Activated T-cell treated with anti-CD3 and anti-CD28 coated beads for 24 hours (primary cell): ENCODE results near the gene PLXNC1.

ENCODE experiments used
- DNase-seq: peaks from one replicate; pipeline ENCODE4 v3.0.0-alpha.2; 2020; ENCODE audit warnings: low read depth

PLXNC1 gene

DNA sequence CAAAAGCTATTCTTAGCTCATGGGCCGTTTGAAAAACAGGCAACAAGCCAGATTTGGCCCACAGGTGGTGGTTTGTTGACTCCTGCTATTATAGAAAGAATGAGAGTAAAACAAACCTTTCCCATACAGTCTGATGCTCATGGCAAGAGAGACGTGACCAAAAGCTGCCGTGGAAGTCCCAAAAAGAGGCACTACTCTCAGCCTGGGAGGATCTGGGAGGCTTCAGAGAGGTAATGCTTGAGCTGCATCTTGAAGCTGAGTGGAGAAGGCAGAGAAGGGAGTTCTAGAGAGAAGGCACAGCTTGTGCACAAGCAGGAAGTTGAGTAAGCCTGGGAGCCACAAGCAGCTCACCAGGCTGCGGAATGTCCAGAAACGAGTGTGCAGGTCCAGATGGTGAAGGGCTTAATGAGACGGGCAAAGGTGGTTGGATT is 9.6 kb downstream of the PLXNC1 start:
- DNase-seq, result no peak

DNA sequence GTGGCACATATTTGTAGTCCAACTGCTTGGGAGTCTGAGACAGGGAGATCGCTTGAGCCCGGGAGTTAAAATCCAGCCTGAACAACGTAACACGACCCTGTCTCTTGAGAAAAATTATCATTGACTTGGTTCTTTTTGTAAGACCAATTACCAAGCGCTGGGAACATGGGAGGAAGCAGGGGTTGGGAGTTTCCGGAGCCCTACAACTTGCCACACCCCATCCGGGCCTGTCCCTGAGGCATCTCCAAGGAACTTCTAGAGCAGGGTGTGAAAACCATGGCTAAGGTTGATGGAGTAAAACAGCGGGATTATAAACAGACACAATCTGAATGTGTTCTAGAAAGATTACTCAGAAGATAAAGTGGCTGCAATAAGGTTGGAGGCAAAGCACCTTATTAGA is 10.3 kb downstream of the PLXNC1 start:
- DNase-seq, result no peak

DNA sequence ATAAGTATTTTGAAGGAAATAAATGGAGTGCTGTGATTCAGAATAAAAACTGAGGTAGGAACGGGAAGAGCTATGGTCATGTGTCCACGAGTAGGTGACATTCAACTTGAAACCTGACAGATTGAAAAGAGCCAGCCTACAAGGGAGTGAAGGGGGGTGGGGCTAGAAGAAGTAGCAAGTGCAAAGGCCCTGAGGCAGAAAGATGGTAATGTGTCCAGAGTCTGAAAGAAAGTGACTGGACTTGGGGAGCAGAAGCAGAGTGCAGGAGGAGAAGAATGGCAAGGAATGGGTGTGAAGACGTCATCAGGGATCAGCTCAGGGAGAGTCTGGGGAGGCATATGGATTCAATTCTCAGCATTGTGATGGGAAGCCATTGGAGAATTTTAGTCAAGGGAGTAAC is 13.7 kb downstream of the PLXNC1 start:
- DNase-seq, result no peak

DNA sequence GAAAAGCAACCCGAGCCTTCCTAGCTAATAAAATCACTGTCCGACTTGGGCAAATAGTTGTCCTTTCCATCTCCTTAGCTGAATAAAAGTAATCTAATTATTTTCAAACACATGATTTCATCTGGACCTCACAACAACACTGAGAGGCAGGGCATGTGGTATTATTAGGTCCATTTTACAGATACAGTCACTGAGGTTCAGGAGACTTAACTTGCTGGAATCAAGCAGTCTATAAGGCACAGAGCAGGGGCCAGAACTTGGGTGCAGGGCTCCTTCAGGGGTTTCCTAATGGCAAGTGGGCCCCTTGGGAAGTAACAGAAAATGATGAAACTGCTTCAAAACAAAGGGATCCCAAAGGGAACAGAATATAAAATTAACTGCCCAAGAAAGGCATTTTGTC is 15.5 kb downstream of the PLXNC1 start:
- DNase-seq, result no peak

DNA sequence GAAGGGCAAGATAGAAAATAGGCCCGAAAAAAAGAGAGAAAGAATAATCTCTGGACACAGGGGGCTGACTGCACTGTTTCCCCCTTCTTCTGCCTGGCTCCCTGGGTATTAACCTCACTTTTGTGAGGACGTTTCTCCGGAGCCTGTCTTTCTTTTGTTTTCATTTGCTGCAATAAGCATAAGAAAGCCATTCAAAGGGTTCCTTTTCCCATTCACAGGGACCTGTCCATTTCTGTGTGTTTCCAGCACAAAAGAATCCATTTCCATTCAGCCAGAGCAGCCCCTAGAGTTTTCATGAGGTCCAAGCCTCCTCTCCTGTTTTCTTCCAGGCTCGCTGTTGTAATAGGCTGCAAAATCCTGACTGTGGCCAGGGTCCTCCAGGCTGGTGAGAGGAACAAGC is 16.8 kb downstream of the PLXNC1 start:
- DNase-seq, result no peak

DNA sequence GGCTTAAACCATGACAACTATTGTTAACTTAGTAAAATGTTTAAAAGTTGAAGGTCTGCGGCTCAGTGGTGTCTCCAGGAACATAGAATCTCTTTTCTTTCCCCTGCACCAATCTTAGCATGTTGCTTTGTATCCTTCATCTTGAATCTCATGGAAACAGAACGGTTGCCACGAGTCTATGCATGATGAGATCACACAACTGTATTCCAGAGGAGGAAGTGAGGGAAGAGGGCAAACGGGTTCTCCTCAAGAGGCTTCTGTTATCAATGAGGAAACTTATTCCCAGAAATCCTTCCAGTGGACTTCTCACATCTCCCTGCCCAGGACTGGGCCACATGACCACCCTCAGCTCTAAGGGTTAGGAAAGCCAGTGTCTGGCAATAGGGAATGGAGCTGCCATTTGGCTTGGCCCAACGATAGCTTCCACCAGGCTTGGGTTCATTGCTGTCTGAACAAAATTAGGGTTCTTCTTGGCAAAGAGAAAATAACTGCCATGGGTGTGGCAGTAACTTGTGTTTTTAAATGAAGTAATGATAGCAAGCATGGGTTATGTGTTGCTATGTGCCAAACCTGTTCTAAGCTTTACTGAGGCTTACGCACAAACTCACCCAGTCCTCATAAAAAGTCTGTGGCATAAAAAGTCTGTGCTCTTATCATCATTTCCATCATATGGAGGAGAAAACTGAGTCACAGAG is 17.4 kb downstream of the PLXNC1 start:
- DNase-seq, result no peak

DNA sequence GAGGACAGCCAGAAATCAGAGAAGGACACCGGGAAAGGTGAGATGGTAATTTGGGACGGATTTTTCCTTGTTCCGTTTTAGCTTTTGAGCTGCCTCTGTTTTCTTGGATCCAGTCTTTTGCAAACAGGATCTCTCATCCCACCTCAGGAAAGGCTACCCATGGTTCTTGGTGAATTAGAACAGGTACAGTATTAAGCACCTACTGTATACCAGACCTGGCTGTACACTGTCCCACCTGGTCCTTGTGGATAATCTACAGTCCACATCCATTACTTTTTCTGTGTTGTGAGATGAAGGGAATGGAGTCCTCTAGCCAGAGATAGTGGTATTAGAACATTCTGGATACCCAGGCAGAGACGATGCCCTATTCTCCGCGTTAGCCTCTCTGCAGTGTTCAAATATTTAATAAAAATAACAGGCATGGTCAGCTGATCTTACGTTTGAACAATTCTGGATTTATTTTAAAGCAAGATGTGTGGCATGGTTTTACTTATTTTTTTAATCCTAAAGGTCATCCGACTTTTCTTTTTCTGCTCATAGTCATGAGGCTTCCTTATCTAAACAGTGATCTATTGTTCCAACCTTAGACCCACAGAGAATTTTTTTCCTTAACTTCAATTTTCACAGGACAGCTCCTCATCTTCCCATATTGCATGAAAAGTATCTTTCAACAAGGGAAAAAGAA is 18.8 kb downstream of the PLXNC1 start:
- DNase-seq, result no peak

DNA sequence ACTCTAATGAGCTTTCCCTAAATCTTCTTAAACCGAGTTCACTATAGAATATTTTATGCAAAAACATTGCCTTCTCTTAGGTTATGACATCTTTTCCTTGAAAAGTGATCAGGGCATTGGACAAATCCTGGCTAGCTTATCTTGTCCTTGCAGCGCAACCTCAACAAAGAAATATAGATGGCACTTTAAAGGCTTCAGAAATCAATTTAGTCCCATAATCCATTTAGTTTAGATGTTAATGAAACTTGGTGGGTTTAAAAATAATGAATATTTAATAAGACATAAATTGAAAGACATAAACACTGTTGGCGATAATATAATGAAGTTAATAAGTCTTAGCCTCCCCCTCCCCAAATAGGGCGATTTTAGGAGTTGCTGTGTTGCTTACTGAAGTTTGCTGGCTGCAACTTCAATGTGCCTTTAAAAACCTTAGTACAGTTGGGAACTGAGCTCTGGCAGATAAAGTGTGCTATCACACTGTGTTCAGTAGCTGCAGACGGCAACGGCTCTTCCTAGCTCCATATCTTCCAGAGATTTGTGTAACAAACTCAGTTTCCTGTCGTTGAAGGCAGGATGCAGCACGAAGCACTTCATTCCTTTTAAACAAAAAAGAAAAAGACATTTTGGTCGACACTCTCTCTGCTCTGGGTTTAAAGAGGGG is 19.5 kb downstream of the PLXNC1 start:
- DNase-seq, result no peak

DNA sequence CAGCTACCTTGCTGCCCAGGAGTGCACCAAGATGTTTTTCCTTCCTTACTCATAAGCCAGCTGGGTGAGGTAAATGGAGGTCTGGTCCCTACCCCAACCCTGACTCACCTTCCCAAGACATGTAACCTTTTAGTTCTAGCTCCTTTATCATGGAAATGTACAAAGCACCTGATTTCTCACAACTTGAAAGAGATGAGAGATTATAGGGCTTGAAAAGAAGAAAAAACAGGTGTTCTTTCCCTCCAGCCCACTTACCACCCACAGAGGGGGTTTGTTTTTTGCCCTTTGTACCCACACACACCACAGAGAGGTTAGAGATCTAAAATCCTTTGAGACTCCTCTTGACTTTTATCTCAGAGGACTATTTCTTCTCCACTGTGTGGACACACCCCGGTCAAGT is 21.1 kb downstream of the PLXNC1 start:
- no peak for DNase-seq

DNA sequence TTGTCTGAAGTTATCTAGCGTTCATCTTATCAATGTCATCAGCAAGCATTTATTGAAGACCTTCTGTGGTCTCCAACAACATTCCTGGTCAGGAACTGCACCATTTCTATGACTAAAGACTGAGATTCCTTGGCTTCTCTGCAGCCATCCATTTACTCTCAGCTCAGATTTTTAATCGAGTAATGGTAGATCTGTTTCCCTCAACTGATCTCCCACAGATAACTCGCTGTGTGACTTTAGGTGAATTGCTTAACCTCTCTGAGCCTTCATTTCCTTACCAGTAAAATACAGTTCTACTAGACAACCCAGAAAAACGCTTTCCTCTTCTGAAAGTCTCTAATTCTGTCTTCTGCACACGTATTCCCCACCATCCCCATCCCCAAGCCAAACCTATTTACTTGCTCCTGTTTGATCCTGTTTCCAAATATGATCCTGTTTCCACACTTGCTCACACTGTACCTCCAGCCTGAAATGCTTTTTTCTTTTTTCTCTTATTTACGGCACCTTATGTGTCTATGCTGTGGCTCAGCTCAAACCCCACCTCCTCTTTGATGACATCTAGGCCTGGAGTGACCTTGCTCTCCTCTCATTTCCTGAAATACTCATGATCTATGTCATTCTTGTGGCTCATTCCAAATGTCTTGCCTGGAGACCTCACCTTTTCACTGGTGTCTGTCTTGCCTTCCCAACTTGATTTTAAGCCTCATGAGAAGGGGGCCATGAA is 21.8 kb downstream of the PLXNC1 start:
- DNase-seq, result no peak

DNA sequence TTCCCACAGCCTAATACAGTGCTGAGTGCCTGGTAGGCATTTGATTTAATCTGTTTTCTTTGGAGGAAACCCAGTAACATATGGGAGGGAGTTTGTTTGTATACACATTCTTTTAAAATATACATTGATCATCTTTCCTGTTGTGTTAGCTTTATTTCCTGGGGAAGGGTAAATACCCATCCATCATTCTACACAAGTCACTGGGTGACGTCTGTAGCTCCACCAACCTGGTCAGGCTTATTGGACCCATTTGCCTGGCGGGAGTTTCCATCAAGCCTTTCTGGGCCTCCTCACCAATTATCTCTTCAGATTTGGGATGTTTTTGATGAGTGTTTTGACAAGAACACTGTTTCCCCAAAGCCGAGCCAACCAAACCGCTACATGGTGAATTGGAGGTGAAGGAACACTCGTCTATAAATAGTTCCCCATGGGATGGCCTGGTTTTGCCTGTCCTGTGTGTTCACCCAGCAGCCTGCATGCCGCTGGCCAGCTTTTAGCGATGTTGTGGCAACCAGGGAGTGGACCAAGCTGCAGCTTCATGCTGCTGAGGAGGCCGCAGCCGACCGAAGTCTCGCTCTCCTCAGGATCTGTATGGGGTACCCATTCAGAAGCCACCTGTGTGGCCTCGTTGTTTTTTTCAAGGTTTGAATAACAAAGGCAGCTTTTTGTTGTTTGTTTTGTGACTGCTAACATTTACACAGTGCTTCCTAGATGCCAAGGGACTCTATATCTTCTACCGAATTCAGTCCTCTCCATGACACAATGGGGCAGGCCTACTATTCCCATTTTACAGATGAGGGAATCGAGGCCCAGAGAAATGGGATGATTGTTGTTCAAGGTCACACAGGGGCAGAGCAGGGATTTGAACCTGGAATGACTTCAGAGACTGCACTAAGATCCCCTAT is 22.6 kb downstream of the PLXNC1 start:
- DNase-seq, result no peak

DNA sequence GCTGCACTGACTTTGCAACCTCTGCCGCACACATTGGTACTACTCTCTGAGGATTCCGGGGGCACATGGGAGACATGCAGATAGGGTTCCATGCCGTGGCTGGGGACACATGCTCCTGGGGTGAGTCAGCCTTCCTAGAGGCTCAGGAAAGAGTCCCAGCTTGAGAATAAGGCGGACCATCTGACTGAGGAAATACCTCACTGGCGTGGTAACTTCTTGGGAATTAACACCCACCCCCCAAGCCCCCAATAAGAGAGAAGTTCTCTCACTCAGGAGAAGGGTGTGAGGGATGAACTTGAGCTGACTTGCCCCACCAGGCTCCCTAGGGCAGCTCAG is 23.2 kb downstream of the PLXNC1 start:
- no peak for DNase-seq

DNA sequence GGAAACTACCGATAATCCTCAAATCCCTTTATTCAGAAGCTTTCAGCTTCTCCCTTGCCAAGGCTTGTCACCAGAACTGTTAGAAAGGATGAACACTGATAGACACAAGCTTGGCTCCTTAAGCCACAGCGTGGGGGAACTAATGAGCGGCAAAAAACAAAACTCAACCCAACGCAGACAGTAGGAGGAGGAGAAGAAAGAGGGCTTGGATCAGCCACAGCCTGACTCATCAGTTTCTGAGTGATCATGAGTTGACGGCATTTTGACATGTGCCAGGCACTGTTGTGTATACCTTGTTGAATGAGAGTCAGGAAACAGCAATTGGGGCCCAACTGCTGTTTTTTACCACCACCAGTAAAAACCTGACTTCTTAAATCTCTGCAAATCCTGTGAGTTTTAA is 23.7 kb downstream of the PLXNC1 start:
- no peak for DNase-seq

DNA sequence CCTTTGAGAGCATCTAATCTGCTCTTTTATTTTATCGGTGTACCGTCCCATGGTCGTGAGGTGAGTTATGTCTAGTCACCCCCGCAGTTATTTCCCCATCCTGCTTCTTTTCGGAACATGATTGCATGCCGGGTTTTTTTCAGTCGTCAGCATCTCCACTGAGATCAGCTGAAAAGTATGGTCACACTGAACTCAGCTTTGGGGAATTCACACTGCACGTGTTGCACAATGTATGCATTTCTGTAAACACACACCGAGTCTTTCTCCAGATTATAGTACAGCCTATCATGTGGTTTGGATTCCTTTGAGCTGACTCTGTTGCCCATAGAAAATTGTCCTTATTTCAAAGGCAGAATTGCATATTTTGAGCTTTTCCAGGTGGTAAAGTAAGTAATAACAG is 24.6 kb downstream of the PLXNC1 start:
- DNase-seq, result no peak

DNA sequence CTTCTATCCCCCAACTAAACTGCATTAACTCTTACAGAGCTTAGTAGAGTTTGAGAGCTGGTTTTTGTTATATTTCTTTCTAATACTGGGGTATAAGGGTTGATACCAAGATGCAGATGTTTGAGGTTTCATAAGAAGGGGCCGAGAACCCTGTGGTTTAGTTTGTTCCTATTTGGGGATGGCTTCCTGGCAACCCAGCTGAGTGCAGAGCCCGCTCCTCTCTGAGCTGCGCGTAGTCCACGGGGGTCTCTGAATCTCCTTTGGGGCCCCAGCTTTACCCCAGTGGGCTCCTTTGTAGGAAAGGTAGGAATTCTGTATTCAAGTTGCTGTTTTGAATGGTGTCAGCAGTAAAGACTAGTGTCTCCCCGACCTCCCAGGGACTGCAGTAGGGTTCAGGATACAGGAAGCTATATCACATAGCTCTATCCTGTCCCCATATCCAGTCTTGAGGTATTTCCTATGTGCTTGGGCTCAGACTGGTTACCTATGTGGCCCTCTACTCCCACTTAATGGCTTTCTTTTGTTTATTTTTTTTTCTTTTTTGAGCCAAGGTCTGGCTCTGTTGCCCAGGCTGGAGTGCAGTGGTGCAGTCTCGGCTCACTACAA is 25.4 kb downstream of the PLXNC1 start:
- DNase-seq, result no peak

DNA sequence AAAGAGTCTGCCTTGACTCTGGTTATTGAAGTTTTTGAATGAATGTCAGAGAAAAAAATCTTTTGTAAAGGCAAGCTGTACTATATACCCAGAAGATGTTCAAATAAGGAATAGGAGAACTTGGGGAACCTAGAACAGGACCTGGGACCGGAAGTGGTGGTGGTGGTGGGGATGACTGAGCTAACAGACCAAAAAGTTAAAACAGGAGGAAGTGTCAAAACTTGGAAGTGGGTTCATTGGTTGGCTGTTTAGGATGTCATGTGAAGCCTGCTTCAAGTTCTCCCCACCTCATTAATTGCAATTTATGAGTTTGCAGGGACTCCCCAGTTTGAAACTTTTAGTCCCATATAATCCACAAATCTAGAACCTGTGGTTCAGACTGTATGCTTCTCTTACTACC is 26.2 kb downstream of the PLXNC1 start:
- no peak for DNase-seq

DNA sequence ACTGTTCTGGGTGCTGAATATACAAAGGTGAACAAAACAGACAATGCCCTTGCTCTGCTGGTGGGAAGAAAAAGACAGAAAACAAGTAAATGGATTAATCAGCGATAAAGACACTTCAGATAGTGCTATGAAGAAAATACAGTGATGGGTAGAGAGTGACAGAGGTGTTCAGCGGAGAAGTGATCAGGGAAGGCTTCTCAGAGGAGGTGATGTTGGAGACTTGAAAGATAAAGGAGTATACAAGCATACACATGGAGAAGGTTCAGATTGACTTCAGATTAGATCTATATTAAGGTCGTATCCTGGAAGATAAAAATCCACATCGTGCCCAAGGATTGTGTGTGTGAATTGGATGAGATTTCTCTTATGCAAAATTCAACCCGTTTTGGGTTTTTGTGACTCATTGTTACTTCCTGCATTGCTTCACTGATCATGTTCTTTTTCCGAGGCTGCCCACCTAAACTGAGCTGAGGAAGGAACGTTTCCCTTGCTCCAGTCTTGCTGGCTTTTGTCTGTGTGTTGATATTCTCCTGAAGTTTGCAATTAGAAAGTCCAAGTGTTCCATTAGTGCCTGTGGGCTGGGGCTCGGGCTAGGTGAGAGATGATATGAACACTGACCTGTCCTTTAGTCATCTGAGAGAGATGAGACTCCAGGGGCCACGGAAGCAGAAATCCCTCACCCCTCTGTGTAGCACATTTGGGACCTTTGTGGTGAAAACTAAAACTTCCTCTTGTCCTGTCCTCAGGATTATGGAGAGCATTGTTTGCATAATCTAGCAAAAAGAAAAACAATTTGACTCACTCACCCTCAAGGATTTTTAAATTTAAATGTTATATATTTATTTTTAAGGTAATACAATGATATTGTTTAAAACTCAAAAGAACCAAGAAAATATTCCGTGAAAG is 27.6 kb downstream of the PLXNC1 start:
- no peak for DNase-seq

DNA sequence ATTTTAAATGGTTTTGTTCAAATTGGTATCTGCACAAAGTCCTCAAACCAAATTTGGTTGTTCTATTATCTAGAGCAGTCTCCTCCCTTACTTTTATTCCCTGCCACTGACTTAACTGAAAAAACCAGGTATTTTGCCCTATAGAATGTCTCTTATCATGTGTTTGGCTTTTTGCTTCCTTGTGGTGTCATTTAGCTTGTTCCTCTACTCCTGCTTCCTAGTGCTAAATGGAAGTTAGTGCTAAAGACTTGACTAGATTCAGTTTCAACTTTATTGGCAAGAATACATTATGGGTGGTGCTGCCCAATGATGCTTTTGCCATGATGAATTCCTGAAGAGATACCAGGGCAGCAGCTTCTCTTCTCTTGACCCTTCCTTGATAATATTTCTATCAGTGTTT is 29.7 kb downstream of the PLXNC1 start:
- no peak for DNase-seq

DNA sequence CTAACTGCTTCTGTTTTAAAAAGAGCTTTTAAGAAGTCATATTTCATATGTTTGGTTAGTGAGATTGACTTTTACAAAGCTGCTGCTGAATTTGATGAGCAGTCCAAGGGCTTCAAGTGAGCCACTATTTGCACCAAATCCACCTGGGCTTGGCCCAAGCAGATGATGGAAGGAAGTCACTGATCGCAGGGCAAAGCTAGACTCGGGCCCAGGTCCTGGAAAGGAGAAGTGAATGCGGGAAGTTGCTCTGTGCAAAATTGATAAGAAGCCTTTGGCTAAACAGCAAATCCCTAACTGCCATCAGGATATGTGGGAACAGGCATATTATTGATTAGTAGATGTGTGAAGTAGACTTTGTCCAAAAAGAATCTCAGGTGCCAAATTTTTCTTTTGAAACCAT is 30.5 kb downstream of the PLXNC1 start:
- no peak for DNase-seq

DNA sequence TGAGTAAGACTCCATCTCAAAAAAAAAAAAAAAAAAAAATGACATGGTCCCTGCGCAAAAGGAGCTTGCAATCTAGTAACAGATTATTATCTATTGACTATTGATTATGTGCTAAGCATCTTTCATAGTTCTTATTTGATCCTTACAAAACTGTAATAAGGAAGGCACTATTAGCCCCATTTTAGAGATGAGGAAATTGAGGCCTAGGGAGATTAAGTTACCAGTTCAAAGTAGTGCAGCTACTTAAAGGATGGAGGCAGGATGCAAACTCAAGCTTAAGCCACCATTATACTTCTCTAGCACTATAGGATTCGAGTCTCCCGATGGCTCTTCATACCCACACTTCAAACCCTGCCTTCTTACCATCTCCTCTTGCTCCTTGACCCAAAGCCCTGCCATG is 31.3 kb downstream of the PLXNC1 start:
- DNase-seq, result no peak
